Kidney tubule cell (primary cell): Measurements from ENCODE around the gene SLC25A21.
"Not testable (repeated sequence)": the region's sequence is repeated elsewhere in the genome, so short reads cannot be mapped to it uniquely, and the experiment has no call there.

Experiments
- DNase-seq: peaks from one replicate; pipeline ENCODE4 v3.0.0-alpha.2; 2018; ENCODE audit warnings: low spot score

SLC25A21 gene

GRCh38 chr14:36863271-36863670 is 309.1 kb downstream of the SLC25A21 start:
- no peak for DNase-seq

- not testable (repeated sequence) for DNase-seq
These were observed 310.2 kb downstream of the SLC25A21 start for GRCh38 chr14:36862237-36862636.

- DNase-seq, result no peak
These were observed 311.6 kb downstream of the SLC25A21 start for GRCh38 chr14:36860831-36861230.

- DNase-seq, result no peak
These were observed 313.3 kb downstream of the SLC25A21 start for GRCh38 chr14:36859119-36859518.

GRCh38 chr14:36857842-36858445 is 314.5 kb downstream of the SLC25A21 start:
- DNase-seq, result no peak

- DNase-seq, result no peak
These were observed 315.3 kb downstream of the SLC25A21 start for GRCh38 chr14:36857136-36857535.

- no peak for DNase-seq
These were observed 316.1 kb downstream of the SLC25A21 start for GRCh38 chr14:36856095-36856878.

GRCh38 chr14:36855396-36855795 is 317.0 kb downstream of the SLC25A21 start:
- DNase-seq, result no peak

- no peak for DNase-seq
These were observed 319.3 kb downstream of the SLC25A21 start for GRCh38 chr14:36852981-36853691.

GRCh38 chr14:36848213-36848612 is 324.2 kb downstream of the SLC25A21 start:
- no peak for DNase-seq

- DNase-seq, result no peak
These were observed 325.0 kb downstream of the SLC25A21 start for GRCh38 chr14:36847366-36847765.

GRCh38 chr14:36845356-36846012 is 326.9 kb downstream of the SLC25A21 start:
- DNase-seq, result no peak

- DNase-seq, result no peak
These were observed 327.8 kb downstream of the SLC25A21 start for GRCh38 chr14:36844443-36845195.

- DNase-seq, result no peak
These were observed 329.0 kb downstream of the SLC25A21 start for GRCh38 chr14:36843410-36843809.

- DNase-seq, result no peak
These were observed 337.3 kb downstream of the SLC25A21 start for GRCh38 chr14:36835128-36835527.

GRCh38 chr14:36834293-36834692 is 338.1 kb downstream of the SLC25A21 start:
- no peak for DNase-seq

GRCh38 chr14:36829547-36829946 is 342.9 kb downstream of the SLC25A21 start:
- no peak for DNase-seq

GRCh38 chr14:36827861-36828260 is 344.5 kb downstream of the SLC25A21 start:
- peak; percentile 39 for DNase-seq

GRCh38 chr14:36826614-36827013 is 345.8 kb downstream of the SLC25A21 start:
- DNase-seq, result no peak

GRCh38 chr14:36824854-36825253 is 347.6 kb downstream of the SLC25A21 start:
- no peak for DNase-seq

GRCh38 chr14:36823651-36824050 is 348.8 kb downstream of the SLC25A21 start:
- DNase-seq, result no peak

GRCh38 chr14:36822685-36823084 is 349.7 kb downstream of the SLC25A21 start:
- no peak for DNase-seq
